Measurements from ENCODE around the gene GDF7.
A peak's percentile ranks its signal among the peaks of the same experiment; 100 is the strongest.

The GDF7 gene

DNA sequence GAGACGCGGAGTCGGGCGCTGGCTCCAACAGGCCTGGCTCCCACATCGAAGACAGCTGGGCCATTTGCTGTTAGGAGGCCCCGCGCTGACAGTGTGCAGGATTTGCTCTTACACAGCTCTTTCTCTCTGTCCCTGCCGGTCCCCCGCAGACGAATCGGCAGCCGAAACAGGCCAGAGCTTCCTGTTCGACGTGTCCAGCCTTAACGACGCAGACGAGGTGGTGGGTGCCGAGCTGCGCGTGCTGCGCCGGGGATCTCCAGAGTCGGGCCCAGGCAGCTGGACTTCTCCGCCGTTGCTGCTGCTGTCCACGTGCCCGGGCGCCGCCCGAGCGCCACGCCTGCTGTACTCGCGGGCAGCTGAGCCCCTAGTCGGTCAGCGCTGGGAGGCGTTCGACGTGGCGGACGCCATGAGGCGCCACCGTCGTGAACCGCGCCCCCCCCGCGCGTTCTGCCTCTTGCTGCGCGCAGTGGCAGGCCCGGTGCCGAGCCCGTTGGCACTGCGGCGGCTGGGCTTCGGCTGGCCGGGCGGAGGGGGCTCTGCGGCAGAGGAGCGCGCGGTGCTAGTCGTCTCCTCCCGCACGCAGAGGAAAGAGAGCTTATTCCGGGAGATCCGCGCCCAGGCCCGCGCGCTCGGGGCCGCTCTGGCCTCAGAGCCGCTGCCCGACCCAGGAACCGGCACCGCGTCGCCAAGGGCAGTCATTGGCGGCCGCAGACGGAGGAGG is 3.5 kb downstream of the GDF7 start:
- TF ChIP-seq, protein P1, sequence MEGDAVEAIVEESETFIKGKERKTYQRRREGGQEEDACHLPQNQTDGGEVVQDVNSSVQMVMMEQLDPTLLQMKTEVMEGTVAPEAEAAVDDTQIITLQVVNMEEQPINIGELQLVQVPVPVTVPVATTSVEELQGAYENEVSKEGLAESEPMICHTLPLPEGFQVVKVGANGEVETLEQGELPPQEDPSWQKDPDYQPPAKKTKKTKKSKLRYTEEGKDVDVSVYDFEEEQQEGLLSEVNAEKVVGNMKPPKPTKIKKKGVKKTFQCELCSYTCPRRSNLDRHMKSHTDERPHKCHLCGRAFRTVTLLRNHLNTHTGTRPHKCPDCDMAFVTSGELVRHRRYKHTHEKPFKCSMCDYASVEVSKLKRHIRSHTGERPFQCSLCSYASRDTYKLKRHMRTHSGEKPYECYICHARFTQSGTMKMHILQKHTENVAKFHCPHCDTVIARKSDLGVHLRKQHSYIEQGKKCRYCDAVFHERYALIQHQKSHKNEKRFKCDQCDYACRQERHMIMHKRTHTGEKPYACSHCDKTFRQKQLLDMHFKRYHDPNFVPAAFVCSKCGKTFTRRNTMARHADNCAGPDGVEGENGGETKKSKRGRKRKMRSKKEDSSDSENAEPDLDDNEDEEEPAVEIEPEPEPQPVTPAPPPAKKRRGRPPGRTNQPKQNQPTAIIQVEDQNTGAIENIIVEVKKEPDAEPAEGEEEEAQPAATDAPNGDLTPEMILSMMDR (IDR thresholded peaks at IDR 0.05): no peak
- peak; percentile 62 for DNase-seq (ENCODE audit: low spot score)
- peak overlapping the region; percentile 4 for H3K4me3 ChIP-seq
- no peak overlapping the region for H3K27ac ChIP-seq

DNA sequence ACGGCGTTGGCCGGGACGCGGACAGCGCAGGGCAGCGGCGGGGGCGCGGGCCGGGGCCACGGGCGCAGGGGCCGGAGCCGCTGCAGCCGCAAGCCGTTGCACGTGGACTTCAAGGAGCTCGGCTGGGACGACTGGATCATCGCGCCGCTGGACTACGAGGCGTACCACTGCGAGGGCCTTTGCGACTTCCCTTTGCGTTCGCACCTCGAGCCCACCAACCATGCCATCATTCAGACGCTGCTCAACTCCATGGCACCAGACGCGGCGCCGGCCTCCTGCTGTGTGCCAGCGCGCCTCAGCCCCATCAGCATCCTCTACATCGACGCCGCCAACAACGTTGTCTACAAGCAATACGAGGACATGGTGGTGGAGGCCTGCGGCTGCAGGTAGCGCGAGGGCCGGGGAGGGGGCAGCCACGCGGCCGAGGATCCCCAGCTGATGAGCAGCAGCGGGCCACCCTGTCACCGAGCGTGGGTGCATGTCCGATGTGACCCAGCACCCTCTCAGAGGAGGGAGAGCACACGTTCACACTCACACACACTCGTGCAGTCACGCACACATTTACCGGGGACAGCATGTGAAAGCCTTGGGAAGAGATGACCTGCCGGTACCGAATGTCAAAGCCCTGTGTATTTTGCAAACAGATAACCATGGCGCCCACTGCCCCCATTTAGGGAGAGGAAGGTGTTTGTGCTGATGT is 4.2 kb downstream of the GDF7 start:
- no peak for DNase-seq (ENCODE audit: low spot score)
- H3K27ac ChIP-seq: no peak overlapping the region
- TF ChIP-seq, protein P1 (IDR thresholded peaks at IDR 0.05): no peak
- H3K4me3 ChIP-seq: peak overlapping the region; percentile 4

GRCh38 chr2:20671736-20672080 is 4.8 kb downstream of the GDF7 start:
- TF ChIP-seq, protein P1 (IDR thresholded peaks at IDR 0.05): no peak
- no peak for DNase-seq (ENCODE audit: low spot score)
- no peak overlapping the region for H3K27ac ChIP-seq
- H3K4me3 ChIP-seq: peak overlapping the region; percentile 4

DNA sequence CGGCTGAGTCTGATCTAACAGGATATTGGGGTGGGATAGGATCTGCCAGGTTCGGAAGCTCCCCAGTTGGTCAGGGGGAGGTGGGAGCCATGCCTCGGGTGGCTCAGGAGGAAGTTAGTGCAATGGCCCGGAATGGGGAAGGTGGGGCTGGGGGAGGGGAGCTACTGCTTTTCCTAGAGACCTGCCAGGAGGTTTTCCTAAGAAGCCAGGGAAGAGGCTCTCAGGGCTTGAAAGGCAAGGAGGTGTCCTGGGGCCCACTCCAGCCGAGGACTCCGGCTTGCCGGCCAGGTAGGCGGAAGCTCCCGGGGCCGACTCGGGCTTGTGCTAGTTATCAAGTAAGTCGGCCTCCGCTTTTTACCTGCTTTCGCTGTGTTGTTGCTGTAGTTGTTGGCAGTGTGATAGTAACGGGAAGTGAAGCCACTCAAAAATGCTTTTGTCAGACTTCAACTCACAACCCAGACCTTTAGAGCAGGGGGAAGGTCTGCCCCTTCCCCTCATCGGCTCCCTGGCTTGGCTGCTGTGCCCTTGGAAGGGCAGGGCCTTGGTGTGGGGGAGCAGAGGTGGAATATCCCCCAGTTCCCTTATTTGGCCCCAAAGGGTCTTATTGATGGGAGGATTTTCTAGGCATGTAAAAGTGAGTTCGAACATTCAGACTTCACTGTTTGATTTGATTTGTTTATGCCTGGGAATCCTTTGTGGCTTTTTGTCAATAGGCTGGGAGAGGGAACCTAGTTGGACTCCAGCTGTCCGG is 5.4 kb downstream of the GDF7 start:
- Histone ChIP-seq H3K27ac (no peak overlapping the region), H3K4me3 (no peak overlapping the region)
- TF ChIP-seq, protein P1 (IDR thresholded peaks at IDR 0.05): no peak
- DNase-seq (ENCODE audit: low spot score): no peak

DNA sequence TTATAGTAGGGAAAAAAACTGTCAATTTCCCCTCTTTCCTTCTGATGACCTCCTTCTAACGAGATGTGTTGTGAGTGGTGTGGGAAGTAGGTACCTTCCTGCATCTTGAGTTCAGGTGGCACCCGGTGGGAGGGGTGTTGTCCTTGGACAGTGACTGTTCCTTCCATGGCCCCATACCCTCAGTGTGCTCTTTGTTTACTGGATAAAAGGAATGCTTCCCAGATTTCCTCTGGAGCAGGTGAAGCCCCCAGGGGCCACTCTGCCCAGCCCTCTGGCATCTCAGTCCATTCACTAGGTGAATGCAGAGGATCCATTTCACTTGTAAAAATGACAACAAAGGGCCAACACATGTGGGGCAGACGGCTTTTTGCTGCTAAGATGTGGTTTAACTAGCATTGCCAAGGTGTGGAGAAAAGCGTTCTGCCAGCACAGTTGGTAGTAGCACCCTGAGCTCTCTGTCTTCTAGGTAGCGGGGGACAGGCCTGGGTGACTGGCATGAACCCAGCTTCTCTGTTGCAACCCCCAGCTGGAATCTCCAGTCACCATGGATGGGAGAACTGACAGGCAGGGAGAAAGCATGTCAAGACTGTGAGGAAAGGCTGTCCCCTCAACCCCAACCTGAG is 6.9 kb downstream of the GDF7 start:
- H3K4me3 ChIP-seq: no peak overlapping the region
- no peak for DNase-seq (ENCODE audit: low spot score)
- peak overlapping the region; percentile 78 for H3K27ac ChIP-seq
- TF ChIP-seq, protein P1 (IDR thresholded peaks at IDR 0.05): no peak

GRCh38 chr2:20674309-20674965 is 7.5 kb downstream of the GDF7 start:
- Histone ChIP-seq H3K27ac (peak overlapping the region; percentile 78), H3K4me3 (no peak overlapping the region)
- DNase-seq (ENCODE audit: low spot score): no peak
- TF ChIP-seq, protein P1 (IDR thresholded peaks at IDR 0.05): no peak

Data from coronary artery (tissue), 2 donors.